ENCODE results near the gene FZD10. TPM values are rescaled to one million over a fixed set of nuclear protein-coding genes. Genes with fewer than 3 reads are reported as not detected.

The FZD10 gene
- total RNA-seq, 1 experiment from 2014 or later = not detected

GRCh38 chr12:130212384-130212989 lies 50.2 kb downstream of the FZD10 start:
- RAD21 ChIA-PET (ENCODE audit: low non-redundant PET in 1 of 2, low total read pairs in 2 of 2, uncharacterized antibody in 2 of 2, unreplicated experiment in 2 of 2) = no interaction called here
- H3K36me3 ChIP-seq (ENCODE audit: control insufficient read depth in 1 of 2, insufficient read depth in 2 of 2, low read length in 2 of 2) = no peaks in the 10 kb centered on the region
- peaks cover 0 to 14% of the 10 kb centered on the region in 2 experiments; a peak in 2 of 4 replicates for H3K9me3 ChIP-seq (ENCODE audit: control insufficient read depth in 1 of 2, insufficient read depth in 1 of 2, low read depth in 1 of 2, low read length in 2 of 2)
- H3K79me2 ChIP-seq (ENCODE audit: insufficient read depth, low read length) = no peaks in the 10 kb centered on the region
- H3K27ac ChIP-seq (ENCODE audit: low read depth, low read length) = no peak overlapping the region
- H3K9ac ChIP-seq (ENCODE audit: low read length) = no peak overlapping the region
- H3K4me3 ChIP-seq (replicated peaks in 1 of 2; ENCODE audit: low read depth in 1 of 2, low read length in 2 of 2) = no peak overlapping the region
- DNase-seq (ENCODE audit: low read depth, low spot score) (no peak), ATAC-seq (no peak)
- POLR2A ChIA-PET = no interaction called here
- intact Hi-C loops (cut with micrococcal nuclease) = no loop called here
- no TSS peak for BruUV-seq (replicated peaks)
- no peak overlapping the region for H3K4me2 ChIP-seq (ENCODE audit: low read length)
- CTCF ChIA-PET = no interaction called here
- H3K27me3 ChIP-seq (ENCODE audit: insufficient read depth, low read length) = no peaks in the 10 kb centered on the region
- TF ChIP-seq FOSL1 (IDR thresholded peaks at IDR 0.05; ENCODE audit: low read depth) = no peak
- TF ChIP-seq SP1 (IDR thresholded peaks at IDR 0.05; ENCODE audit: low read depth) = no peak
- TF ChIP-seq ELF1 (IDR thresholded peaks at IDR 0.05; ENCODE audit: borderline replicate concordance, low read depth) = no peak
- no peak for TF ChIP-seq EZH2 (IDR thresholded peaks at IDR 0.05)
- no peak overlapping the region for H2AFZ ChIP-seq (ENCODE audit: low read depth, low read length, poor library complexity, severe bottlenecking)
- no peaks in the 10 kb centered on the region for H3K4me1 ChIP-seq (ENCODE audit: control insufficient read depth in 1 of 2, insufficient read depth in 2 of 2, low read length in 2 of 2)
- H4K20me1 ChIP-seq (ENCODE audit: insufficient read depth) = no peaks in the 10 kb centered on the region
- no peaks in the 10 kb centered on the region for H3K9me2 ChIP-seq (ENCODE audit: insufficient read depth)

- intact Hi-C loops (cut with micrococcal nuclease) = no loop called here
- H2AFZ ChIP-seq (ENCODE audit: low read depth, low read length, poor library complexity, severe bottlenecking) = no peak overlapping the region
- CTCF ChIA-PET = no interaction called here
- RAD21 ChIA-PET (ENCODE audit: low non-redundant PET in 1 of 2, low total read pairs in 2 of 2, uncharacterized antibody in 2 of 2, unreplicated experiment in 2 of 2) = no interaction called here
- no peak overlapping the region for H3K27ac ChIP-seq (ENCODE audit: low read depth, low read length)
- POLR2A ChIA-PET = no interaction called here
- no peaks in the 10 kb centered on the region for H4K20me1 ChIP-seq (ENCODE audit: insufficient read depth)
- peaks cover 0 to 14% of the 10 kb centered on the region in 2 experiments; a peak in 2 of 4 replicates for H3K9me3 ChIP-seq (ENCODE audit: control insufficient read depth in 1 of 2, insufficient read depth in 1 of 2, low read depth in 1 of 2, low read length in 2 of 2)
- DNase-seq (ENCODE audit: low read depth, low spot score) (no peak), ATAC-seq (no peak)
- no peaks in the 10 kb centered on the region for H3K36me3 ChIP-seq (ENCODE audit: control insufficient read depth in 1 of 2, insufficient read depth in 2 of 2, low read length in 2 of 2)
- H3K4me1 ChIP-seq (ENCODE audit: control insufficient read depth in 1 of 2, insufficient read depth in 2 of 2, low read length in 2 of 2) = no peaks in the 10 kb centered on the region
- H3K9ac ChIP-seq (ENCODE audit: low read length) = no peak overlapping the region
- H3K27me3 ChIP-seq (ENCODE audit: insufficient read depth, low read length) = no peaks in the 10 kb centered on the region
- no peak overlapping the region for H3K4me3 ChIP-seq (replicated peaks in 1 of 2; ENCODE audit: low read depth in 1 of 2, low read length in 2 of 2)
- no TSS peak for BruUV-seq (replicated peaks)
- no peaks in the 10 kb centered on the region for H3K9me2 ChIP-seq (ENCODE audit: insufficient read depth)
- TF ChIP-seq MAX (IDR thresholded peaks at IDR 0.05) (no peak), SIN3A (IDR thresholded peaks at IDR 0.05; ENCODE audit: low read depth) (no peak), ELF1 (IDR thresholded peaks at IDR 0.05; ENCODE audit: borderline replicate concordance, low read depth) (no peak)
- H3K79me2 ChIP-seq (ENCODE audit: insufficient read depth, low read length) = no peaks in the 10 kb centered on the region
- H3K4me2 ChIP-seq (ENCODE audit: low read length) = no peak overlapping the region
Observed at GRCh38 chr12:130213249-130213648, 51.0 kb downstream of the FZD10 start.

Measured in HCT116 (cell line).